BLaER1 (cell line): Measurements from ENCODE around the gene TXNIP.

Experiments
- H3K27ac ChIP-seq: shearing (Covaris generic); formaldehyde crosslinking; 2 replicates; pipeline ENCODE4 v1.8.1; 2022
- H3K27me3 ChIP-seq: shearing (Covaris generic); formaldehyde crosslinking; 2 replicates; pipeline ENCODE4 v1.8.1; 2022
- H3K36me3 ChIP-seq: shearing (Covaris generic); formaldehyde crosslinking; 2 replicates; pipeline ENCODE4 v1.8.1; 2022
- H3K4me1 ChIP-seq: shearing (Covaris generic); formaldehyde crosslinking; 2 replicates; pipeline ENCODE4 v1.8.1; 2022
- H3K4me2 ChIP-seq: shearing (Covaris generic); formaldehyde crosslinking; 2 replicates; pipeline ENCODE4 v1.8.1; 2022
- H3K4me3 ChIP-seq: shearing (Covaris generic); formaldehyde crosslinking; 2 replicates; pipeline ENCODE4 v1.8.1; 2022
- H3K9ac ChIP-seq: shearing (Covaris generic); formaldehyde crosslinking; 2 replicates; pipeline ENCODE4 v1.8.1; 2022
- H3K9me3 ChIP-seq: shearing (Covaris generic); formaldehyde crosslinking; 2 replicates; pipeline ENCODE4 v1.8.1; 2022
- H4K20me1 ChIP-seq: shearing (Covaris generic); formaldehyde crosslinking; 2 replicates; pipeline ENCODE4 v1.8.1; 2022
- Cebpa-rat ChIP-seq: shearing (Covaris generic); IDR thresholded peaks from 2 replicates; pipeline ENCODE4 v1.8.1; 2022

The TXNIP gene

DNA sequence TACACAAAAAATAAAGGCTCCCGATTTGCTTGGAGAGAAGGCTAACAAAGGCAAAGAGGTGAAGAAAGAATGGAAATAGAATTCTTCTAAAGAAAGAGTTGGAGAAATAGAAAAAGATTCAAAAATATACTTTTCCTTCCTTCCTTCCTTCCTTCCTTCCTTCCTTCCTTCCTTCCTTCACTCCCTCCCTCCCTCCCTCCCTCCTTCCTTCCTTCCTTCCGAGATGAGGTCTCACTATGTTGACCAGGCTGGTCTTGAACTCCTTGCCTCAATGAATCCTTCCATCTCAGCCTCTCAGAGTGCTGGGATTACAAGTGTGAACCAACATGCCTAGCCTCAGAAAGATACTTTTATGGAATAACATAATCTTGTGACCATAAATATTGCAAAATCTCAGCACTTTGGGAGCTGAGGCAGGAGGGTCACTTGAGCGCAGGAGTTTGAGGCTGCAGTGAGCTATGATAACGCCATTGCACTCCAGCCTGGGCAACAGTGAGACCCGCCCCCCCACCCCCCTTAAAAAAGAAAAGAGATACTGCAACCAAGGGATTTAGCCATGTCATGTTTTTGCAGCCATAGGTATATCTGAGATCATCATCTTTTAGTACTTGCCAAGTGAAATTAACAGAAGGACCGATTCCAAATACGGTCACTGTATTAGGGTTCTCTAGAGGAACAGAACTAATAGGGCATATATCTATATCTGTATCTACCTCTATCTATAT lies 26.2 kb upstream of the TXNIP start:
- Histone ChIP-seq H3K9ac (no peak overlapping the region), H3K4me1 (peaks cover 6% of the 10 kb centered on the region; the same call in 1 of the 2 replicates), H4K20me1 (no peaks in the 10 kb centered on the region), H3K4me3 (no peak overlapping the region), H3K4me2 (peak overlapping the region; percentile 28), H3K27me3 (peaks cover 26% of the 10 kb centered on the region), H3K9me3 (no peaks in the 10 kb centered on the region), H3K36me3 (no peaks in the 10 kb centered on the region), H3K27ac (no peak overlapping the region)
- no peak for TF ChIP-seq Cebpa-rat

DNA sequence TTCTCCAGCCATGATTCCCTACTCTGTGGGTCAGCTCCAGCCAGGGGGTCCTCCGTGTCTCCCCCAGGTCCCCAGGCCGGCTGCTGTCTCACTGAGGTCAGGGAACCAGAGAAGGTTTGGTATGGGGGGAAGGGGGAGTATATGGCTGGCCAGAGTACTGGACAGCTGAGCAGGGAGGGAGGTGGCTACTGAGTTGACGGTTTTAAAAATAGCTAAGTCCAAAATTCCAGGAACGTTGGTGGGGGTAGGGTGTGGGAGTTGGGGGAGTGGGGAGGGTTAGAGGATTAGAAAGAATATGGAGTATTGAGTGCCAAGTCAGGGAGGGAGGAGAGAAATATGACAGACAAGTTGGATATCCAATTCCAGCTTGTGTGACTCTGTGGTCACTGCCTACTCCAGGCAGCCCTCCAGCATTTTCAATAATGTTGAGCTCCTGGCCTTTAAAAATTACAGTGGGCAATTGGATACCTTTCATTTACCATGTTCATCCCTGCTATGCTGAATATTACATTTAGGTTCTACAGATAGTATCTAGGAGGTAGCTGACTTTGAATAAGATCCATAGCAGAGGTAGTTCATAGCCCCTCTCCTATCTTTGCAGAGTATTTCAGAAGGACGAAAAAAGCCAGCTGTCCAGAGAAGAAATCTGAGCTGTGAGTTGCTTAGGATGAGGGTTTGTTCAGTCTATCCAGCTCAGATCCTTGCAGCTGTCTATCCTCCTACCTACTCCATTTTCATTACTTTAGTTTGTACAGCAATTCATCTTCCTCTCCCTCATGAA lies 25.4 kb upstream of the TXNIP start, which contains the start of gene HJV:
Gene HJV (minus strand): TSS at position 114 of the 781 bp plus-strand sequence. CDS start 1,504 bp downstream, outside the sequence.
- no peak for TF ChIP-seq Cebpa-rat
- H3K36me3 ChIP-seq, result no peaks in the 10 kb centered on the region
- peak within 1 kb of the TSS; percentile 28 for H3K4me2 ChIP-seq

GRCh38 chr1:146021050-146021445 lies 24.7 kb upstream of the TXNIP start:
- Histone ChIP-seq H3K4me1 (peaks cover 6% of the 10 kb centered on the region; the same call in 1 of the 2 replicates), H3K4me3 (no peak overlapping the region), H4K20me1 (no peaks in the 10 kb centered on the region), H3K9ac (no peak overlapping the region), H3K27ac (no peak overlapping the region), H3K36me3 (no peaks in the 10 kb centered on the region), H3K9me3 (no peaks in the 10 kb centered on the region), H3K27me3 (peaks cover 26% of the 10 kb centered on the region), H3K4me2 (no peak overlapping the region)
- no peak for TF ChIP-seq Cebpa-rat

More for the DNA sequence above, 25.4 kb upstream of the TXNIP start, which contains the start of gene HJV:
- H3K27ac ChIP-seq, result no peak within 1 kb of the TSS
- H4K20me1 ChIP-seq, result no peaks in the 10 kb centered on the region
- H3K27me3 ChIP-seq, result peaks cover 26% of the 10 kb centered on the region
- H3K9ac ChIP-seq, result no peak within 1 kb of the TSS
- H3K4me1 ChIP-seq, result peaks cover 6% of the 10 kb centered on the region; the same call in 1 of the 2 replicates
- H3K4me3 ChIP-seq, result no peak within 1 kb of the TSS
- no peaks in the 10 kb centered on the region for H3K9me3 ChIP-seq

DNA sequence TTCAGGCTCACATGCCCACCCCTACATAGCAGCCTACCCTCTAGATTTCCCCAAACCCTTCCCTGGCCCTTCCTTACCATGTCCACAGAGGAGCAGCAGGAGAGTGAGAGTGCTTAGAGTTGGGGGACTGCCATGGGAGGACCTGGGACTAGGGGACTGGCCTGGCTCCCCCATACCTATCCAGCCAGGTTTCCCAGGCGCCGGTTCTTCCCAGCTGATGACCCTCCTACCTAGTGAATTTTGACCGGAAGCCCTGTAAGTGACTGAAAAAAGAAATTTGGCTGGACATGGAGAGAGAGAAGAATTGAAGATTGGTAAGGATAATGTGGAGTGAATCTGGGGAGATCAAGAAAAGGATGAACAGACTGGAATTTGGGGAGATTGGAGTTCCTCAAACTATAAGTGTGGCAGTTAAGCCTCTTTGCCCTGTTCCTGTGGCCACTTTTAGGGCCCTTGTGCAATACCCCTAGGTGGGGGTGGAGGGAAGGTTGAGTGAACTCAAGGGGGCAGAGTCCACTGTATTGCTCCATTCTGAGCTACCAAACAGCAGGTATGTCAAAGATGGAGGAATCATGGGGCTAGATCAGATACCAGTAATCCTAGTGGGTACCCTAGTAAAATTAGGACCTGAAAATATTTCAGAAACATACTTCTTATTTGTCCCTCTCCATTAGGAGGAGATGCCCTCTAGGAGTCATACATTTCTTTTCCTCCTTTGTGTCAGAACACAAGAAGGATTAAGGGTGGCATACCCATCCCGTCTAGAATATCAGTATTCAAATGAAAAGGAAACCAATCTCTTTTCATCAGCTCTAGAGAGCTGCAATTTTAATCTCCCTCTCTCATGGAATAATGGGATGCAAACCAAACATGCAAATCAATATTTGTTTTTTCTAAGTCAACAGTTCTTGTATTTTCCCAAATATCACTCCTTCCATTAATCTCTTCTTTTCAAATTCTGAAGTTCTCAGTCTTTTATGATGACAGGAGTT lies 24.0 kb upstream of the TXNIP start:
- no peak overlapping the region for H3K9ac ChIP-seq
- H4K20me1 ChIP-seq, result no peaks in the 10 kb centered on the region
- TF ChIP-seq Cebpa-rat, result no peak
- peaks cover 6% of the 10 kb centered on the region; the same call in 1 of the 2 replicates for H3K4me1 ChIP-seq
- no peaks in the 10 kb centered on the region for H3K9me3 ChIP-seq
- H3K27ac ChIP-seq, result no peak overlapping the region
- H3K36me3 ChIP-seq, result no peaks in the 10 kb centered on the region
- H3K4me2 ChIP-seq, result no peak overlapping the region
- H3K27me3 ChIP-seq, result peaks cover 26% of the 10 kb centered on the region
- H3K4me3 ChIP-seq, result no peak overlapping the region

- Histone ChIP-seq H3K36me3 (no peaks in the 10 kb centered on the region), H3K4me1 (peaks cover 6% of the 10 kb centered on the region; the same call in 1 of the 2 replicates), H3K27me3 (peaks cover 26% of the 10 kb centered on the region), H4K20me1 (no peaks in the 10 kb centered on the region), H3K4me2 (no peak overlapping the region), H3K9ac (no peak overlapping the region), H3K4me3 (no peak overlapping the region), H3K27ac (no peak overlapping the region), H3K9me3 (no peaks in the 10 kb centered on the region)
- no peak for TF ChIP-seq Cebpa-rat
Measured at GRCh38 chr1:146019231-146020057, 23.1 kb upstream of the TXNIP start.

GRCh38 chr1:146016891-146017290 lies 20.5 kb upstream of the TXNIP start:
- H3K4me2 ChIP-seq, result no peak overlapping the region
- no peaks in the 10 kb centered on the region for H3K36me3 ChIP-seq
- no peaks in the 10 kb centered on the region for H3K9me3 ChIP-seq
- no peak overlapping the region for H3K9ac ChIP-seq
- H4K20me1 ChIP-seq, result no peaks in the 10 kb centered on the region
- H3K27me3 ChIP-seq, result peaks cover 26% of the 10 kb centered on the region
- TF ChIP-seq Cebpa-rat, result no peak
- no peak overlapping the region for H3K4me3 ChIP-seq
- no peaks in the 10 kb centered on the region for H3K4me1 ChIP-seq
- H3K27ac ChIP-seq, result no peak overlapping the region

- H4K20me1 ChIP-seq, result no peaks in the 10 kb centered on the region
- no peaks in the 10 kb centered on the region for H3K9me3 ChIP-seq
- H3K27ac ChIP-seq, result no peak overlapping the region
- peaks cover 6% of the 10 kb centered on the region; the same call in 1 of the 2 replicates for H3K27me3 ChIP-seq
- no peak overlapping the region for H3K9ac ChIP-seq
- no peak overlapping the region for H3K4me2 ChIP-seq
- H3K4me3 ChIP-seq, result no peak overlapping the region
- no peaks in the 10 kb centered on the region for H3K36me3 ChIP-seq
- no peak for TF ChIP-seq Cebpa-rat
- H3K4me1 ChIP-seq, result no peaks in the 10 kb centered on the region
Measured at GRCh38 chr1:146013559-146013922, 17.2 kb upstream of the TXNIP start.

DNA sequence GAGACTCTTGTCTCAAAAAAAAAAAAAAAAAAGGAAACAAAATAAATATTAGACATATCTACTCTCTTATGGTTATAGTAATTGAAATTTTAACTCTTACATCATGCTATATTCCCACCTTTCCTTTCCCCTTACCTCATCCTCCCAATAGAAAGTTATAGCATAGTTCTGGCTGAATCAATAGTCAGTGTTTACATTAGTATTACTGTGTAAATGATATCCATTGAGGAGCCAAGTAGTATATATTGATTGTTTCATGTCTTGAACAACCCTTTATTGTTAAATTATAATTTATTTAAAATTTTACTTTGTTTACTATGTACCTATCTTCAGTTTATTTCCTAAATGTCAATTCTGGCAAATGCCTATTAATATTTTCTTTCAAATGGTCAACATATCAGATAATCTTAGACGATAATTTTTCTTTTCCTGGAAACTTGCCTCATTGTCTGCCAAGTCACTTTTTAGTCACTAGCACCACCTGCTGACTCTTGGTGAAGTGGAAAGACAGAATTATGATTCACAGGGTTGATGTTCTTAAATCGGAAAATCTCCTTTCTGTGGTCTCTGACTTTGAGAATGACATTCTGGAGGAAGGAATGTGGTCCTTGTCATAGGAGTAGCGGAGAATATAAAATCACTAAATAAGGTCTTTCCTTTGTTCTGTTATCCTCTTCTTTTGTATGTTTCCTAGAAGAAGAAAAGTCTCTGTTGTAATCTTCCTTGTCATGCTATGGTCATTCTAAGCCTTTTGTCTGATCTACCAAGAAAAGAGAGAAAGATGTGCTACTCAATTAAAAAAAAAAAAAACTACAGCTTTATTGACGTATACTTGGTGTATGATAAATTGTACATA lies 16.6 kb upstream of the TXNIP start:
- TF ChIP-seq Cebpa-rat, result no peak
- Histone ChIP-seq H3K27ac (no peak overlapping the region), H3K9ac (no peak overlapping the region), H3K4me2 (no peak overlapping the region), H3K4me3 (no peak overlapping the region), H3K4me1 (no peaks in the 10 kb centered on the region), H4K20me1 (no peaks in the 10 kb centered on the region), H3K9me3 (no peaks in the 10 kb centered on the region), H3K36me3 (no peaks in the 10 kb centered on the region), H3K27me3 (0 out of 2 replicates have a peak, but pooled peaks cover under 1% of the 10 kb centered on the region)
